BLaER1 (cell line): ENCODE results near the gene PAX6.

Source experiments
- H3K27ac ChIP-seq: shearing (Covaris generic); formaldehyde crosslinking; 2 replicates; pipeline ENCODE4 v1.8.1; 2022
- H3K27me3 ChIP-seq: shearing (Covaris generic); formaldehyde crosslinking; 2 replicates; pipeline ENCODE4 v1.8.1; 2022
- H3K36me3 ChIP-seq: shearing (Covaris generic); formaldehyde crosslinking; 2 replicates; pipeline ENCODE4 v1.8.1; 2022
- H3K4me1 ChIP-seq: shearing (Covaris generic); formaldehyde crosslinking; 2 replicates; pipeline ENCODE4 v1.8.1; 2022
- H3K4me2 ChIP-seq: shearing (Covaris generic); formaldehyde crosslinking; 2 replicates; pipeline ENCODE4 v1.8.1; 2022
- H3K4me3 ChIP-seq: shearing (Covaris generic); formaldehyde crosslinking; 2 replicates; pipeline ENCODE4 v1.8.1; 2022
- H3K9ac ChIP-seq: shearing (Covaris generic); formaldehyde crosslinking; 2 replicates; pipeline ENCODE4 v1.8.1; 2022
- H3K9me3 ChIP-seq: shearing (Covaris generic); formaldehyde crosslinking; 2 replicates; pipeline ENCODE4 v1.8.1; 2022
- H4K20me1 ChIP-seq: shearing (Covaris generic); formaldehyde crosslinking; 2 replicates; pipeline ENCODE4 v1.8.1; 2022
- Cebpa-rat ChIP-seq: shearing (Covaris generic); IDR thresholded peaks from 2 replicates; pipeline ENCODE4 v1.8.1; 2022

PAX6 gene

GRCh38 chr11:31803813-31804311 is 7.3 kb downstream of the PAX6 start:
- Histone ChIP-seq H3K4me1 (no peaks in the 10 kb centered on the region), H3K4me3 (peak overlapping the region; percentile 29; the same call in 1 of the 2 replicates), H3K36me3 (no peaks in the 10 kb centered on the region), H3K9me3 (peaks cover 90% of the 10 kb centered on the region), H3K4me2 (no peak overlapping the region), H3K27me3 (peaks cover 100% of the 10 kb centered on the region), H4K20me1 (peaks cover 49% of the 10 kb centered on the region; the same call in 1 of the 2 replicates), H3K9ac (no peak overlapping the region), H3K27ac (no peak overlapping the region)
- no peak for TF ChIP-seq Cebpa-rat

- H3K4me1 ChIP-seq, result no peaks in the 10 kb centered on the region
- no peak for TF ChIP-seq Cebpa-rat
- H4K20me1 ChIP-seq, result peaks cover 45% of the 10 kb centered on the region; the same call in 1 of the 2 replicates
- no peak overlapping the region for H3K4me2 ChIP-seq
- H3K9ac ChIP-seq, result no peak overlapping the region
- no peaks in the 10 kb centered on the region for H3K36me3 ChIP-seq
- peaks cover 100% of the 10 kb centered on the region for H3K27me3 ChIP-seq
- H3K4me3 ChIP-seq, result no peak overlapping the region
- H3K9me3 ChIP-seq, result peaks cover 90% of the 10 kb centered on the region
- no peak overlapping the region for H3K27ac ChIP-seq
These were observed 7.9 kb downstream of the PAX6 start for GRCh38 chr11:31802990-31803812.

GRCh38 chr11:31802609-31802989 is 8.5 kb downstream of the PAX6 start:
- Histone ChIP-seq H3K27me3 (peaks cover 100% of the 10 kb centered on the region), H3K9ac (no peak overlapping the region), H4K20me1 (peaks cover 44% of the 10 kb centered on the region; the same call in 1 of the 2 replicates), H3K27ac (no peak overlapping the region), H3K36me3 (no peaks in the 10 kb centered on the region), H3K9me3 (peaks cover 90% of the 10 kb centered on the region), H3K4me1 (no peaks in the 10 kb centered on the region), H3K4me3 (no peak overlapping the region), H3K4me2 (no peak overlapping the region)
- no peak for TF ChIP-seq Cebpa-rat

GRCh38 chr11:31802000-31802551 is 9.0 kb downstream of the PAX6 start:
- Histone ChIP-seq H3K4me3 (no peak overlapping the region), H3K4me1 (no peaks in the 10 kb centered on the region), H4K20me1 (peaks cover 44% of the 10 kb centered on the region; the same call in 1 of the 2 replicates), H3K9ac (no peak overlapping the region), H3K27ac (no peak overlapping the region), H3K36me3 (no peaks in the 10 kb centered on the region), H3K4me2 (no peak overlapping the region), H3K9me3 (peaks cover 90% of the 10 kb centered on the region), H3K27me3 (peaks cover 100% of the 10 kb centered on the region)
- TF ChIP-seq Cebpa-rat, result no peak

GRCh38 chr11:31801298-31801702 is 9.8 kb downstream of the PAX6 start:
- Histone ChIP-seq H3K4me2 (no peak overlapping the region), H3K4me3 (no peak overlapping the region), H3K9me3 (peaks cover 89% of the 10 kb centered on the region), H3K27me3 (peaks cover 100% of the 10 kb centered on the region), H3K9ac (no peak overlapping the region), H3K27ac (no peak overlapping the region), H4K20me1 (peaks cover 43% of the 10 kb centered on the region; the same call in 1 of the 2 replicates), H3K4me1 (no peaks in the 10 kb centered on the region), H3K36me3 (no peaks in the 10 kb centered on the region)
- no peak for TF ChIP-seq Cebpa-rat

- no peaks in the 10 kb centered on the region for H3K36me3 ChIP-seq
- peaks cover 88% of the 10 kb centered on the region for H3K9me3 ChIP-seq
- H4K20me1 ChIP-seq, result peaks cover 36% of the 10 kb centered on the region; the same call in 1 of the 2 replicates
- H3K27ac ChIP-seq, result no peak overlapping the region
- no peak for TF ChIP-seq Cebpa-rat
- no peak overlapping the region for H3K4me3 ChIP-seq
- no peaks in the 10 kb centered on the region for H3K4me1 ChIP-seq
- no peak overlapping the region for H3K9ac ChIP-seq
- H3K27me3 ChIP-seq, result peaks cover 100% of the 10 kb centered on the region
- H3K4me2 ChIP-seq, result no peak overlapping the region
These were observed 10.5 kb downstream of the PAX6 start for GRCh38 chr11:31800398-31801265.

GRCh38 chr11:31799435-31800397 is 11.4 kb downstream of the PAX6 start:
- Histone ChIP-seq H3K36me3 (no peaks in the 10 kb centered on the region), H3K9ac (no peak overlapping the region), H4K20me1 (peaks cover 27% of the 10 kb centered on the region; the same call in 1 of the 2 replicates), H3K4me3 (no peak overlapping the region), H3K9me3 (peaks cover 79% of the 10 kb centered on the region), H3K27ac (no peak overlapping the region), H3K4me1 (no peaks in the 10 kb centered on the region), H3K27me3 (peaks cover 96% of the 10 kb centered on the region), H3K4me2 (no peak overlapping the region)
- no peak for TF ChIP-seq Cebpa-rat

GRCh38 chr11:31798554-31799434 is 12.3 kb downstream of the PAX6 start:
- no peak for TF ChIP-seq Cebpa-rat
- Histone ChIP-seq H3K9ac (no peak overlapping the region), H3K27me3 (peaks cover 87% of the 10 kb centered on the region), H3K9me3 (peaks cover 70% of the 10 kb centered on the region), H3K4me2 (no peak overlapping the region), H3K27ac (no peak overlapping the region), H3K36me3 (no peaks in the 10 kb centered on the region), H3K4me1 (no peaks in the 10 kb centered on the region), H4K20me1 (peaks cover 19% of the 10 kb centered on the region; the same call in 1 of the 2 replicates), H3K4me3 (no peak overlapping the region; the same call in 1 of the 2 replicates)
